Naive thymus-derived CD4-positive, alpha-beta T cell (primary cell): ENCODE data around the gene CCDC63. TPM values are rescaled to one million over a fixed set of nuclear protein-coding genes. Genes with fewer than 3 reads are reported as not detected.
A peak's percentile ranks its signal among the peaks of the same experiment; 100 is the strongest.

Experiments used
- ATAC-seq: fragments of 150-1000 bp; cut with Tn5 transposase; 2 replicates; pipeline ENCODE4 v1.10.0; 2021; ENCODE audit warnings: mild to moderate bottlenecking, moderate library complexity
- CTCF ChIA-PET: fragments of 350-600 bp; sonication (Branson Sonifier 250); formaldehyde crosslinking; loops from one replicate; lab custom pipeline; 2021; ENCODE audit warnings: antibody characterized with exemption; lab: Charles Lee
- POLR2A ChIA-PET: fragments of 350-600 bp; sonication (Branson Sonifier 250); formaldehyde crosslinking; loops from one replicate; lab custom pipeline; 2021; ENCODE audit warnings: antibody characterized with exemption, inconsistent platforms; lab: Charles Lee
- DNase-seq, 9 donors: peaks; one replicate each; pipeline versions ENCODE4 v3.0.0 to v3.0.0-alpha.2; 2020 to 2022; ENCODE audit warnings: mixed read lengths in 1 of 9
- H3K27ac ChIP-seq: one replicate; pipeline ENCODE4 v1.7.0; 2013; ENCODE audit warnings: mild to moderate bottlenecking, low read depth, low read length, moderate library complexity
- H3K27me3 ChIP-seq, 2 donors: one replicate each; pipeline ENCODE4 v1.7.0; 2013; ENCODE audit warnings: low read length in 2 of 2, mild to moderate bottlenecking in 2 of 2, moderate library complexity in 2 of 2; ENCODE audit not compliant: control insufficient read depth in 2 of 2, insufficient read depth in 2 of 2
- H3K36me3 ChIP-seq, 3 experiments: 1 replicate in 2 of 3; 2 replicates in 1 of 3; pipeline ENCODE4 v1.7.0; 2013; ENCODE audit warnings: low read length in 3 of 3, mild to moderate bottlenecking in 3 of 3, moderate library complexity in 1 of 3; ENCODE audit not compliant: insufficient read depth in 3 of 3, control insufficient read depth in 2 of 3
- H3K4me1 ChIP-seq, 2 donors: one replicate each; pipeline ENCODE4 v1.7.0; 2013; ENCODE audit warnings: low read length in 2 of 2, mild to moderate bottlenecking in 2 of 2, moderate library complexity in 1 of 2; ENCODE audit not compliant: control insufficient read depth in 2 of 2, insufficient read depth in 2 of 2
- H3K4me3 ChIP-seq: 2 replicates; pipeline ENCODE4 v1.7.0; 2013; ENCODE audit warnings: mild to moderate bottlenecking, low read length
- H3K9me3 ChIP-seq, 3 experiments: 1 replicate in 2 of 3; 2 replicates in 1 of 3; pipeline ENCODE4 v1.7.0; 2013; ENCODE audit warnings: low read length in 3 of 3; ENCODE audit not compliant: control insufficient read depth in 2 of 3
- H3K27ac Mint-ChIP-seq, 9 donors: one replicate each; pipeline ENCODE4 v1.8.0; 2020 to 2022; ENCODE audit warnings: mixed read lengths in 9 of 9, mild to moderate bottlenecking in 8 of 9, moderate library complexity in 5 of 9, inconsistent platforms in 2 of 9
- H3K27me3 Mint-ChIP-seq, 5 donors: one replicate each; pipeline ENCODE4 v1.8.0; 2021 to 2022; ENCODE audit warnings: mixed read lengths in 5 of 5, mild to moderate bottlenecking in 1 of 5
- H3K36me3 Mint-ChIP-seq, 5 donors: one replicate each; pipeline ENCODE4 v1.8.0; 2020 to 2022; ENCODE audit warnings: mixed read lengths in 5 of 5, mild to moderate bottlenecking in 3 of 5, inconsistent platforms in 1 of 5
- H3K4me1 Mint-ChIP-seq, 7 donors: one replicate each; pipeline ENCODE4 v1.8.0; 2020 to 2022; ENCODE audit warnings: mixed read lengths in 7 of 7, mild to moderate bottlenecking in 3 of 7, inconsistent platforms in 1 of 7
- H3K4me3 Mint-ChIP-seq, 10 donors: one replicate each; pipeline ENCODE4 v1.8.0; 2020 to 2022; ENCODE audit warnings: mild to moderate bottlenecking in 10 of 10, mixed read lengths in 10 of 10, moderate library complexity in 6 of 10, inconsistent platforms in 2 of 10
- H3K9me3 Mint-ChIP-seq, 11 donors: one replicate each; pipeline ENCODE4 v1.8.0; 2020 to 2022; ENCODE audit warnings: mixed read lengths in 11 of 11, mild to moderate bottlenecking in 4 of 11, inconsistent platforms in 1 of 11, moderate library complexity in 1 of 11
- intact Hi-C, 2 donors: fragments of 100-400 bp; cut with micrococcal nuclease; formaldehyde crosslinking; loops; one replicate each; pipeline ENCODE4 v1.15.1; 2023
- polyA plus RNA-seq, 2 donors: library from polyadenylated mRNA; unstranded; fragments of 300-500 nt; fragmentation: Illumina TruSeq; gene quantifications; one replicate each; pipeline ENCODE4 v1.2.3, GENCODE V29; 2021
- total RNA-seq, 6 experiments: library from RNA in 5 of 6; stranded (reverse) in 5 of 6; gene quantifications; 1 replicate in 5 of 6; 2 replicates in 1 of 6; pipeline ENCODE4 v1.2.3 and lab custom pipeline; 2021 to 2026

CCDC63 gene
- total and polyA plus RNA-seq, 7 experiments from 2014 or later: not detected

GRCh38 chr12:110880651-110881050 lies 33.9 kb downstream of the CCDC63 start:
- Histone ChIP-seq H3K9me3 (no peaks in the 10 kb centered on the region), H3K4me1 (no peaks in the 10 kb centered on the region), H3K27ac (no peak overlapping the region), H3K27me3 (no peaks in the 10 kb centered on the region), H3K4me3 (no peak overlapping the region), H3K36me3 (no peaks in the 10 kb centered on the region)
- H3K27me3 Mint-ChIP-seq: peaks cover 0 to 4% (median 3%) of the 10 kb centered on the region in 5 donors
- ATAC-seq: no peak
- H3K4me3 Mint-ChIP-seq: no peak overlapping the region
- H3K9me3 Mint-ChIP-seq: peaks cover 0 to 4% (median 0%) of the 10 kb centered on the region in 11 donors
- no peaks in the 10 kb centered on the region for H3K4me1 Mint-ChIP-seq
- intact Hi-C loops: loop anchor here in 1 of 2 donors (10.0 kb wide), 1 partner anchor 176 kb away; no protein-coding TSS in a partner anchor
- no peak overlapping the region for H3K27ac Mint-ChIP-seq
- CTCF ChIA-PET: no interaction called here
- no peak for DNase-seq
- H3K36me3 Mint-ChIP-seq: no peaks in the 10 kb centered on the region
- POLR2A ChIA-PET: no interaction called here

- Mint-ChIP-seq H3K9me3 (peaks cover 0 to 4% (median 0%) of the 10 kb centered on the region in 11 donors), H3K4me3 (no peak overlapping the region), H3K27ac (no peak overlapping the region), H3K27me3 (peaks cover 0 to 4% (median 0%) of the 10 kb centered on the region in 5 donors), H3K36me3 (no peaks in the 10 kb centered on the region), H3K4me1 (peaks cover 0 to 6% (median 4%) of the 10 kb centered on the region in 7 donors)
- no peaks in the 10 kb centered on the region for H3K9me3 ChIP-seq
- DNase-seq (no peak), ATAC-seq (no peak)
- peaks cover 0 to 3% of the 10 kb centered on the region in 2 donors for H3K4me1 ChIP-seq
- POLR2A ChIA-PET: no interaction called here
- no peaks in the 10 kb centered on the region for H3K36me3 ChIP-seq
- intact Hi-C loops: loop anchor here in 1 of 2 donors (10.0 kb wide), 1 partner anchor 178 kb away; no protein-coding TSS in a partner anchor
- no peaks in the 10 kb centered on the region for H3K27me3 ChIP-seq
- CTCF ChIA-PET: interaction anchor here (0.7 kb wide), 1 partner anchor 12 kb away, joined by 4 read pairs; no protein-coding TSS in a partner anchor
- no peak overlapping the region for H3K27ac ChIP-seq
- no peak overlapping the region for H3K4me3 ChIP-seq
Measured at GRCh38 chr12:110883251-110883650, 36.5 kb downstream of the CCDC63 start.

- intact Hi-C loops: loop anchor here (5.0 to 10.0 kb wide), 5 partner anchors 180 to 433 kb away; partner anchors contain the start of genes ARPC3 (in 1 of the 2), FAM216A (in 1 of the 2), GPN3 (in 1 of the 2) and RAD9B (in 1 of the 2)
- Histone ChIP-seq H3K9me3 (no peaks in the 10 kb centered on the region), H3K27me3 (no peaks in the 10 kb centered on the region), H3K4me3 (no peak overlapping the region), H3K4me1 (peaks cover 0 to 4% of the 10 kb centered on the region in 2 donors), H3K36me3 (no peaks in the 10 kb centered on the region), H3K27ac (no peak overlapping the region)
- ATAC-seq (no peak), DNase-seq (no peak)
- CTCF ChIA-PET: interaction anchor here (0.7 to 1.0 kb wide), 4 partner anchors 9 to 454 kb away, joined by 3 to 5 read pairs (median 4); no protein-coding TSS in a partner anchor
- peaks cover 0 to 4% (median 0%) of the 10 kb centered on the region in 11 donors for H3K9me3 Mint-ChIP-seq
- no peaks in the 10 kb centered on the region for H3K36me3 Mint-ChIP-seq
- POLR2A ChIA-PET: no interaction called here
- H3K4me3 Mint-ChIP-seq: no peak overlapping the region
- H3K4me1 Mint-ChIP-seq: peaks cover 0 to 8% (median 4%) of the 10 kb centered on the region in 7 donors
- H3K27me3 Mint-ChIP-seq: peaks cover 0 to 6% (median 0%) of the 10 kb centered on the region in 5 donors
- no peak overlapping the region for H3K27ac Mint-ChIP-seq
Measured at GRCh38 chr12:110885152-110885840, 38.5 kb downstream of the CCDC63 start.

GRCh38 chr12:110888256-110888991 lies 41.6 kb downstream of the CCDC63 start:
- peaks cover 0 to 8% (median 4%) of the 10 kb centered on the region in 7 donors for H3K4me1 Mint-ChIP-seq
- peak overlapping the region in 5 of 9 donors; percentile 69 to 91 (median 77) for H3K27ac Mint-ChIP-seq
- H3K4me3 Mint-ChIP-seq: peak overlapping the region; percentile 51 to 97 (median 92)
- H3K36me3 Mint-ChIP-seq: no peaks in the 10 kb centered on the region
- H3K9me3 Mint-ChIP-seq: no peaks in the 10 kb centered on the region
- CTCF ChIA-PET: interaction anchor here (0.6 to 1.6 kb wide), 12 partner anchors 9 to 457 kb away, joined by 3 to 6 read pairs (median 4); partner anchors contain the start of gene ARPC3
- Histone ChIP-seq H3K9me3 (no peaks in the 10 kb centered on the region), H3K4me1 (peaks cover 0 to 4% of the 10 kb centered on the region in 2 donors), H3K36me3 (no peaks in the 10 kb centered on the region), H3K27ac (no peak overlapping the region), H3K4me3 (no peak overlapping the region), H3K27me3 (no peaks in the 10 kb centered on the region)
- peaks cover 0 to 12% (median 0%) of the 10 kb centered on the region in 5 donors for H3K27me3 Mint-ChIP-seq
- intact Hi-C loops: loop anchor here (1.0 to 10.0 kb wide), 14 partner anchors 41 to 788 kb away; partner anchors contain the start of genes ARPC3 (in 2 of the 2), FAM216A (in 1 of the 2), GPN3 (in 1 of the 2) and PPP1CC (in 1 of the 2)
- ATAC-seq: no peak
- no peak for DNase-seq
- POLR2A ChIA-PET: interaction anchor here (0.7 to 1.2 kb wide), 3 partner anchors 145 to 420 kb away, joined by 3 to 4 read pairs (median 3); partner anchors contain the start of gene FAM216A

GRCh38 chr12:110889361-110889760 lies 42.6 kb downstream of the CCDC63 start:
- peaks cover 2 to 8% (median 4%) of the 10 kb centered on the region in 7 donors for H3K4me1 Mint-ChIP-seq
- intact Hi-C loops: loop anchor here (2.0 to 10.0 kb wide), 6 partner anchors 147 to 437 kb away; partner anchors contain the start of genes ARPC3 (in 1 of the 2), FAM216A (in 1 of the 2), GPN3 (in 1 of the 2) and PPP1CC (in 1 of the 2)
- H3K36me3 Mint-ChIP-seq: no peaks in the 10 kb centered on the region
- Histone ChIP-seq H3K36me3 (no peaks in the 10 kb centered on the region), H3K9me3 (no peaks in the 10 kb centered on the region), H3K4me3 (no peak overlapping the region), H3K27me3 (no peaks in the 10 kb centered on the region), H3K4me1 (peaks cover 0 to 4% of the 10 kb centered on the region in 2 donors), H3K27ac (no peak overlapping the region)
- no peak overlapping the region for H3K27ac Mint-ChIP-seq
- peaks cover 0 to 19% (median 3%) of the 10 kb centered on the region in 5 donors for H3K27me3 Mint-ChIP-seq
- DNase-seq: no peak
- ATAC-seq: no peak
- no peaks in the 10 kb centered on the region for H3K9me3 Mint-ChIP-seq
- H3K4me3 Mint-ChIP-seq: no peak overlapping the region
- ChIA-PET CTCF (no interaction called here), POLR2A (no interaction called here)

- CTCF ChIA-PET: interaction anchor here (0.6 to 1.5 kb wide), 5 partner anchors 8 to 132 kb away, joined by 3 to 6 read pairs (median 4); no protein-coding TSS in a partner anchor
- no peak for DNase-seq
- peak overlapping the region in 1 of 9 donors; percentile 67 for H3K27ac Mint-ChIP-seq
- intact Hi-C loops: loop anchor here (1.0 kb wide), 3 partner anchors 405 to 421 kb away; no protein-coding TSS in a partner anchor
- POLR2A ChIA-PET: no interaction called here
- Histone ChIP-seq H3K27ac (no peak overlapping the region), H3K4me3 (no peak overlapping the region), H3K4me1 (no peaks in the 10 kb centered on the region), H3K27me3 (no peaks in the 10 kb centered on the region), H3K36me3 (no peaks in the 10 kb centered on the region), H3K9me3 (no peaks in the 10 kb centered on the region)
- ATAC-seq: no peak
- H3K4me1 Mint-ChIP-seq: peaks cover 0 to 6% (median 0%) of the 10 kb centered on the region in 7 donors
- no peaks in the 10 kb centered on the region for H3K36me3 Mint-ChIP-seq
- no peaks in the 10 kb centered on the region for H3K9me3 Mint-ChIP-seq
- peaks cover 0 to 26% (median 4%) of the 10 kb centered on the region in 5 donors for H3K27me3 Mint-ChIP-seq
- peak overlapping the region in 6 of 10 donors; percentile 17 to 74 (median 50) for H3K4me3 Mint-ChIP-seq
Measured at GRCh38 chr12:110893956-110894355, 47.2 kb downstream of the CCDC63 start.
